Effector memory CD4-positive, alpha-beta T cell (primary cell): Measurements from ENCODE around the gene MTA2.
"Not testable (repeated sequence)": the region's sequence is repeated elsewhere in the genome, so short reads cannot be mapped to it uniquely, and the experiment has no call there.

Experiments used
- DNase-seq, 3 donors: peaks; one replicate each; pipeline ENCODE4 v3.0.0-alpha.2; 2020
- H3K27ac ChIP-seq: 2 replicates; pipeline ENCODE4 v1.7.0; 2013; ENCODE audit warnings: mild to moderate bottlenecking, low read length, moderate library complexity; ENCODE audit not compliant: insufficient read depth, poor library complexity, severe bottlenecking
- H3K27me3 ChIP-seq: replicated peaks from 2 replicates; pipeline ENCODE4 v1.7.0; 2013; ENCODE audit warnings: mild to moderate bottlenecking, low read length; ENCODE audit not compliant: insufficient read depth, control insufficient read depth, poor library complexity, severe bottlenecking
- H3K36me3 ChIP-seq: 2 replicates; pipeline ENCODE4 v1.7.0; 2013; ENCODE audit warnings: mild to moderate bottlenecking, low read length, moderate library complexity; ENCODE audit not compliant: control insufficient read depth, insufficient read depth
- H3K4me1 ChIP-seq: 2 replicates; pipeline ENCODE4 v1.7.0; 2013; ENCODE audit warnings: low read length, mild to moderate bottlenecking; ENCODE audit not compliant: control insufficient read depth, insufficient read depth, poor library complexity, severe bottlenecking
- H3K4me3 ChIP-seq: 2 replicates; pipeline ENCODE4 v1.7.0; 2013; ENCODE audit warnings: low read length, low read depth, mild to moderate bottlenecking; ENCODE audit not compliant: insufficient read depth, poor library complexity, severe bottlenecking
- H3K9me3 ChIP-seq: 2 replicates; pipeline ENCODE4 v1.7.0; 2013; ENCODE audit warnings: mild to moderate bottlenecking, low read length, moderate library complexity; ENCODE audit not compliant: control insufficient read depth

Gene MTA2

DNA sequence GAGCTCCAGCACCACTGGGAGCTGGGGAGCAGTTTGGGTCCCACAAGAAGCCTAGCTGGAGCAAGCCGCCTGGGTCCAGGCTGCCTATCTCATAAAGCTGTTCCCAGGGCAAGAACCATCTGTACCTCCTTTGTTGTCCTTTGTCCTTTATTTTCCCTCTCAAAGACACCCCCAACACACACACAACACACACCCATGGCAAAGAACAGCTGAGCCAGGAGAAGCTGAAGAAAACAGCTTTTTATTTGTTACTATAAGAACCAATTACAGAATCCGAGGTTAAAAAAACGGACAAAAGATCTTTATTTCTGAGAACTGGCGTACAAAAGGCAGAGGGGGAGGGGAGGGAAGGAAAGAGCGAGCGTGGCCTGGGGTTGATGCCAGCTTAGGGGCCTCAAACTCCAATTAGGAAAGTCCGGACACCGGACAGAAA, 8.7 kb downstream of the MTA2 start:
- peaks cover 43% of the 10 kb centered on the region for H3K36me3 ChIP-seq

DNA sequence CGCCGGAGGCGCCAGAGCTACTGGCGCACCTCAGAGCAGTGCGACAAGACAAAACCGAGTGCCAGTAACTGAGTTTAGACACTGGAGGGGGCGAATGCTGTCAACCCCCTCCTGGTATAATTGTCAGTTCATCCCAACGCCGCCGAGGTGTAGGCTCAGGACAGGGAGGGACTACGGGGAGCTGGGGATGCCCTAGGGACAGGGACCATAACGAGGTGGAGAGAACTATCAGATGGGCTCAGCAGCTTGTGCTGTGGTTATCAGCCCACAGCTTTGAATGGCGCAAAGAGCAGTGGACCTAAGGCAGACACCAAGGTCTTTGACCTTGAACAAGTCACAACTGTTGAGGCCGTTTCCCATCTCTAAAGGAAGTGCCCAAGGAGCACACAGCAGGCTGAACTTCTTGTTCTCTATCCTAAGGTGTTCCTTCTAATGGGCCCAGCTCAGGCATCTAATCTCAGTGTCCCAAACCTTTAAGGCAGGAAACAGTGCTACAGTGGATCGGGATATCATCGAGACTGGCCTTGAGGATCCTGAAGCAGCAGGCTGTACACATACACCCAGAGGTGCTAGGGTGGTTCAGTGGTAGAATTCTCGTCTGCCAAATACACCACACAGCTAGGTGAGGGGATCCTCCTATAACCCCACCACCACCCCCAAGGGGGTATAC, 9.4 kb downstream of the MTA2 start:
- no peaks in the 10 kb centered on the region for H3K27me3 ChIP-seq
- H3K4me1 ChIP-seq: peaks cover 20% of the 10 kb centered on the region
- no peak for DNase-seq
- H3K4me3 ChIP-seq: peak overlapping the region; percentile 57
- peaks cover 35% of the 10 kb centered on the region for H3K36me3 ChIP-seq
- no peaks in the 10 kb centered on the region for H3K9me3 ChIP-seq
- H3K27ac ChIP-seq: peak overlapping the region; percentile 89

More for the DNA sequence above, 8.7 kb downstream of the MTA2 start:
- Histone ChIP-seq H3K27me3 (no peaks in the 10 kb centered on the region), H3K4me3 (no peak overlapping the region), H3K27ac (peak overlapping the region; percentile 89), H3K9me3 (no peaks in the 10 kb centered on the region), H3K4me1 (peaks cover 20% of the 10 kb centered on the region)
- no peak for DNase-seq

DNA sequence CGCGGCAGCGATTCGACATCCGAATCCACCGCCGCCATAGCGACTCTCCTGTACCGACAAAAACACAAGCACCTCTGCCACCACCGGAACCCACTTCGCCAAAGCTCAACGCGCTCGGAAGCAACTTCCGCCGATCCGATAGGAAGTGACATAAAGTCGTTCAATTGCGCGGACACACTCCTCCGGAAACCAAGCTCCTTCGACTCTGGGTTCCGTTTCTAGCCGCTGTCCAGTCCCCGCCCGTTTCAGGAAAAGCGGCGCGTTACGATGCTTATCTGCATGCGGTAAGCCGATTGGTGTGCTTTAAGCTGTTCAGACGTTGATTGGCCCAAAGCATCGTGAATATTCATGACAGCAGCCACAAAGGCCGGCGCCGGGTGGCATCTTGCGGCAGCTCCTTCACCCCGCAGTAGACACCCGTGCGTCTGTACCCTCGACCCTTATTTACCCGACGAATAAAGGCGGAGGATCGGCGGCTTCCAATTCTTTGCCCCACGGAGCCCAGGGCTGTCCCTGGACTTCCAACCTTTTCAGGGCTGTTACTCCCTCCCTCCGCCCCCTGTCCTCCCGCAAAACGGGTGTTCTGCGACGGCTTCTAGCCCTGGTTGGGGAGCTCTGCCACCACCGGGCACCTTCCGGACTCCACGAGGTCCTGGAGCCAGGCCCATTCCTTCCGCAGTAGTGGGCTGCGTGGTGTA, 10.1 kb downstream of the MTA2 start, which contains the start of gene TUT1:
Gene TUT1 (minus strand): TSS at position 76 of the 698 bp plus-strand sequence. CDS start 38 bp downstream, at position 38.
- DNase-seq: peak; percentile 95 to 96 (median 96)
- peaks cover 20% of the 10 kb centered on the region for H3K4me1 ChIP-seq
- no peaks in the 10 kb centered on the region for H3K9me3 ChIP-seq
- H3K36me3 ChIP-seq: peaks cover 30% of the 10 kb centered on the region
- no peaks in the 10 kb centered on the region for H3K27me3 ChIP-seq
- peak within 1 kb of the TSS; percentile 78 for H3K4me3 ChIP-seq
- peak within 1 kb of the TSS; percentile 89 for H3K27ac ChIP-seq

DNA sequence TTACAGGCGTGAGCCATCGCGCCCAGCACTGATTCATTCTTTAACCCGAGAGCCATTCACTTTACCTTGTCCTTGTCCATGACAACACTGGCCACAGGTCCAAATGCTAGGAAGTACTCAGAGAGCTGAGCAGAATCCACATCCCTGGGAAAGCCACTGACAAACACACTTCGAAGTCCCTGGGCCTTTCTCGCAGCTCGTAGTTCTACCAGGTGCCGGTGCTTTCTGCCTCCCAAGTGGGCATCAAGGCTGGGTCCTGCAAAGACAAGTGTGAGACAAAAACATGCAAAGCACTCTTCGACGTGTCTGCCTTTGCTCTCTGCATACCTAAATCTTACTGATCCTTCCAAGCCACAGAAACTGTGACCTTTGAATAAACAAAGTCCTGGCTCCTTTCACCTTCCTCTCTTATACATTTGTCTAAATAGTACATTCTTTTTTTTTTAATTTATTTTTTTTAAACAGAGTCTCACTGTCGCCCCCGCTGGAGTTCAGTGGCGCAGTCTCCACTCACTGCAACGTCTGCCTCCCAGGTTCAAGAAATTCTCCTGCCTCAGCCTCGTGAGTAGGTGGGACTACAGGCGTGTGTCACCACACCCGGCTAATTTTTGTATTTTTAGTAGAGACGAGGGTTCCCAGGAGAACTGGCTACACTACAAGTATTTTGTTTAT, 12.6 kb downstream of the MTA2 start:
- H3K27me3 ChIP-seq: no peaks in the 10 kb centered on the region
- no peak overlapping the region for H3K27ac ChIP-seq
- peaks cover 20% of the 10 kb centered on the region for H3K4me1 ChIP-seq
- DNase-seq: no peak
- no peaks in the 10 kb centered on the region for H3K9me3 ChIP-seq
- H3K36me3 ChIP-seq: peaks cover 18% of the 10 kb centered on the region
- H3K4me3 ChIP-seq: no peak overlapping the region

DNA sequence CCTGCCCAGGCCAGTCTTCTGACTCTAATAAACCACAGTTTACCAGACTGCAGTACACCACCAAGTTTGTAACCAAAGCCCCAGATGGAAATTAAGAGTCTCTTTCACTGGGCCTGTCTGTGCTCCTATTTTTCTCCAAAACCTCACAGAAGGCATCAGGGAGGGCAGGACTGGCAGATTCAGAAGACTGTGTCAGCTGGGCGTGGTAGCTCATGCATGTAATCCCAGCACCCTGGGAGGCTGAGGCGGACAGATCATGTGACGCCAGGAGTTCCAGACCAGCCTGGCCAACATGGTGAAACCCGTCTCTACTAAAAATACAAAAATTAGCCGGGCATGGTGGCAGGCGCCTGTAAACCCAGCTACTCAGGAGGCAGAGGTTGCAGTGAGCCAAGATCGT, 16.3 kb downstream of the MTA2 start:
- not testable (repeated sequence) for DNase-seq, H3K4me1 ChIP-seq, H3K4me3 ChIP-seq, H3K9me3 ChIP-seq, H3K27me3 ChIP-seq, H3K27ac ChIP-seq
- H3K36me3 ChIP-seq: peaks cover 30% of the 10 kb centered on the region

DNA sequence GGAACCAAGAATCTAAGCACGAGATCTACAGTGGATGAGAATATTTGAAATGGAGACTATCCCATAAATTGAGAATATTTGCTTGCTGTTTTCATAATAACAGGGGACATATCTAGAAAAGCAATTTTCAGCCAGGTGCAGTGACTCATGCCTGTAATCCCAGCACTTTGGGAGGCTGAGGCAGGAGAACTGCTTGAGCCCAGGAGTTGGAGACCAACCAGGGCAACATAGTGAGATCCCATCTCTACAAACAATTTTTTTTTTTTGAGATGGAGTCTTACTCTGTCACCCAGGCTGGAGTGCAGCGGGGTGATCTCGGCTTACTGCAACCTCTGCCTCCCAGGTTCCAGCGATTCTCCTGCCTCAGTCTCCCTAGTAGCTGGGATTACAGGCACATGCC, 19.9 kb downstream of the MTA2 start:
- not testable (repeated sequence) for H3K9me3 ChIP-seq, H3K27ac ChIP-seq, DNase-seq, H3K4me1 ChIP-seq, H3K4me3 ChIP-seq, H3K27me3 ChIP-seq
- peaks cover 48% of the 10 kb centered on the region for H3K36me3 ChIP-seq

DNA sequence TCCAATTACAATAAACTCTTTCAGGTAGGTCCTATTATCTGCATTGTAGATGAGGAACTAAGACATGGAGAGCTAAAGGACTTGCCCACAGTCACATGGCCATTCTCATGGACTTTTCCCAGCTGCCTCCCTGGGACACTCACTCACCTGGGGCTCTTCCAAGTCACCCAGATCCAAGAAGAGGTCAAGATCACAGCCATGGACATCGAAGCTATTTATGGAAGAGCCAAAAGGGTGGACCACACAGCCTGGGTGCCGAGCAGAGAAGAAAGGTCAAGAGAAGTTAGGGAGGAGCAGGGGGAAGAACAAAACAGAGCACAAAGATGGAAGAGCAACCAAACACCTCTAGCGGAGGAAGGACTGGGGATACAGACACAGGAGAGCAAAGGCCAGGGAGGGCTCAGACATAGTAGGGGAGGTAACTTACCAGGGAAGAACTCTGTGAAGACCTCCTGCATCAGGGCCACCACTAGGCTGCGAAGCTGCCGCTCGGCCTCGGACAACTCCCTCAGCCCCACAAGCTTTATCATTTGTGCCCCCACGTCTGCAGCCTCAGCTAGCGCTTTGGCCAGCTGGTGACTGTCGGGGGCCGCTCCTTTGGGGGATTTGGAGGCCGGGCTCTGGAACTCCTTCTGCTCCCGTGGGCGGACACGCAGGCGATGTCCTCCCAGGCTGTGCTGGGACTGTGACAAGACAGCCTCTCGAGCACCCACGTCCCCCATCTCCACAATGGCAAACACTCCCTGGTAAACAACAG, 20.5 kb downstream of the MTA2 start:
- Histone ChIP-seq H3K9me3 (no peaks in the 10 kb centered on the region), H3K36me3 (peaks cover 46% of the 10 kb centered on the region), H3K4me1 (no peaks in the 10 kb centered on the region), H3K4me3 (no peak overlapping the region), H3K27me3 (no peaks in the 10 kb centered on the region), H3K27ac (no peak overlapping the region)
- DNase-seq: no peak

DNA sequence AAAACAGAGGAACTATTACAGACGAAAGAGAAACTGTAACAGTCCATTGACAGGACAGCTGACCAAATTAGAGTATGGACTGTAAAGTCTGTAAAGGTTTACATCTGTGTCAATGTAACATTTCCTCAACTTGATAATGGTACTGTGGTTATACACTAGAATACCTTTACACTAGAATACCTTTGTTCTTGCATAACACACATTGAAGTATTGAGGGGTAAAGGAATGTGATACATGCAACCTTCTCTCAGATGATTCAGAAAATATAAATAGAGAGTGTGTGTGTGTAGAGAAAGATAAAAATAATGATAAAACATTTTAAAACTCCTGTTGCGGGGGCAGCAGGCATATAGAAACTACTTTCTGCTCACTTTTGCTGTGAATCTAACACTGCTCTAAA, 22.4 kb downstream of the MTA2 start:
- H3K9me3 ChIP-seq: no peaks in the 10 kb centered on the region
- peaks cover 36% of the 10 kb centered on the region for H3K36me3 ChIP-seq
- no peak overlapping the region for H3K27ac ChIP-seq
- no peaks in the 10 kb centered on the region for H3K27me3 ChIP-seq
- no peak for DNase-seq
- no peak overlapping the region for H3K4me3 ChIP-seq
- no peaks in the 10 kb centered on the region for H3K4me1 ChIP-seq

DNA sequence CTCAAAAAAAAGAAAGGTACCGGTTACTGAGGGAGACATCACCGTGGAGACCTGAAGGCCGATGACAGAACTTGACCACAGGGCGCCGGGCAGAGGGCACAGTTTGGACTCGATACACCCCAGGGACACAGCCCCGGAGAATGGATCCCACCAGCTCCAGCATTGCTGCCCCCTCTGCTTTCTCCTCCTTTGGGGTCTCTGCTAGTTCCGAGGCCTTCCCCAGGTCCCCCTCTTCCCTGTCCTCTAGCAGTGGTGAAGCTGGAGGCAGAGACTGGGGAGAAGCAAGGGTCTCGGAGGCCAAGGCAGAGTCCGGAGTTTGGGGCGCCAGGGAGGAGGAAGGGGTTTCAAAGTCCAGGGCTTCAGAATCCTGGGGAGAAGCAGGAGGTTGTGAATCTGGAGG, 23.1 kb downstream of the MTA2 start:
- no peak for DNase-seq
- H3K27me3 ChIP-seq: no peaks in the 10 kb centered on the region
- H3K4me3 ChIP-seq: no peak overlapping the region
- no peaks in the 10 kb centered on the region for H3K9me3 ChIP-seq
- no peak overlapping the region for H3K27ac ChIP-seq
- H3K4me1 ChIP-seq: no peaks in the 10 kb centered on the region
- peaks cover 34% of the 10 kb centered on the region for H3K36me3 ChIP-seq
